CD8-positive, alpha-beta memory T cell (primary cell): Measurements from ENCODE around the gene DMPK. TPM values are rescaled to one million over a fixed set of nuclear protein-coding genes. Genes with fewer than 3 reads are reported as not detected.

Source experiments
- CTCF ChIA-PET: fragments of 350-600 bp; sonication (Branson Sonifier 250); formaldehyde crosslinking; loops from one replicate; lab custom pipeline; 2021; ENCODE audit warnings: antibody characterized with exemption; lab: Charles Lee
- POLR2A ChIA-PET: fragments of 350-600 bp; sonication (Branson Sonifier 250); formaldehyde crosslinking; loops from one replicate; lab custom pipeline; 2021; ENCODE audit warnings: antibody characterized with exemption; lab: Charles Lee
- DNase-seq, 5 donors: peaks; one replicate each; pipeline versions ENCODE4 v3.0.0 to v3.0.0-alpha.2; 2020 to 2022; ENCODE audit warnings: mixed read lengths in 1 of 5
- H3K27ac ChIP-seq: one replicate; pipeline ENCODE4 v1.7.0; 2013; ENCODE audit warnings: low read depth, mild to moderate bottlenecking, low read length, moderate library complexity
- H3K27me3 ChIP-seq: 2 replicates; pipeline ENCODE4 v1.7.0; 2013; ENCODE audit warnings: low read length, mild to moderate bottlenecking; ENCODE audit not compliant: insufficient read depth, poor library complexity, severe bottlenecking
- H3K36me3 ChIP-seq: 2 replicates; pipeline ENCODE4 v1.7.0; 2013; ENCODE audit warnings: mild to moderate bottlenecking, low read length, moderate library complexity; ENCODE audit not compliant: insufficient read depth
- H3K4me1 ChIP-seq: 2 replicates; pipeline ENCODE4 v1.7.0; 2013; ENCODE audit warnings: mild to moderate bottlenecking, low read length, moderate library complexity; ENCODE audit not compliant: insufficient read depth
- H3K4me3 ChIP-seq: 2 replicates; pipeline ENCODE4 v1.7.0; 2013; ENCODE audit warnings: mild to moderate bottlenecking, low read length
- H3K9me3 ChIP-seq: 2 replicates; pipeline ENCODE4 v1.7.0; 2013; ENCODE audit warnings: mild to moderate bottlenecking, low read length
- H3K27ac Mint-ChIP-seq, 8 donors: one replicate each; pipeline ENCODE4 v1.8.0; 2020 to 2021; ENCODE audit warnings: mixed read lengths in 8 of 8, mild to moderate bottlenecking in 6 of 8, inconsistent platforms in 3 of 8, moderate library complexity in 3 of 8
- H3K27me3 Mint-ChIP-seq, 2 donors: one replicate each; pipeline ENCODE4 v1.8.0; 2020 to 2021; ENCODE audit warnings: mixed read lengths in 2 of 2, mild to moderate bottlenecking in 1 of 2, moderate library complexity in 1 of 2
- H3K36me3 Mint-ChIP-seq, 3 donors: one replicate each; pipeline ENCODE4 v1.8.0; 2020 to 2021; ENCODE audit warnings: mixed read lengths in 3 of 3, inconsistent platforms in 1 of 3, mild to moderate bottlenecking in 1 of 3
- H3K4me1 Mint-ChIP-seq, 3 donors: one replicate each; pipeline ENCODE4 v1.8.0; 2020 to 2021; ENCODE audit warnings: mixed read lengths in 3 of 3, inconsistent platforms in 1 of 3, mild to moderate bottlenecking in 1 of 3
- H3K4me3 Mint-ChIP-seq, 7 donors: one replicate each; pipeline ENCODE4 v1.8.0; 2020 to 2021; ENCODE audit warnings: mixed read lengths in 7 of 7, mild to moderate bottlenecking in 6 of 7, moderate library complexity in 4 of 7, inconsistent platforms in 2 of 7
- H3K9me3 Mint-ChIP-seq, 5 donors: one replicate each; pipeline ENCODE4 v1.8.0; 2020 to 2022; ENCODE audit warnings: mixed read lengths in 5 of 5, mild to moderate bottlenecking in 3 of 5, moderate library complexity in 2 of 5, inconsistent platforms in 1 of 5
- polyA plus RNA-seq: library from polyadenylated mRNA; unstranded; fragments of 300-500 nt; fragmentation: Illumina TruSeq; gene quantifications from one replicate; pipeline ENCODE4 v1.2.3, GENCODE V29; 2021
- total RNA-seq, 2 experiments: library from RNA; stranded (reverse); gene quantifications; one replicate each; pipeline ENCODE4 v1.2.3, GENCODE V29; 2021

DMPK gene
- total and polyA plus RNA-seq, 3 experiments from 2014 or later = 1.6 to 28.2 (median 27.1) TPM

- Histone ChIP-seq H3K27me3 (peaks cover 8% of the 10 kb centered on the region), H3K36me3 (peaks cover 7% of the 10 kb centered on the region), H3K4me3 (peak overlapping the region; percentile 68), H3K4me1 (peaks cover 30% of the 10 kb centered on the region), H3K9me3 (no peaks in the 10 kb centered on the region), H3K27ac (no peak overlapping the region)
- POLR2A ChIA-PET = interaction anchor here (1.0 kb wide), 1 partner anchor 21 kb away, joined by 4 read pairs; the partner anchor contains the start of gene SIX5
- H3K36me3 Mint-ChIP-seq = peaks cover 15 to 47% (median 15%) of the 10 kb centered on the region in 3 donors
- peaks cover 41 to 52% (median 45%) of the 10 kb centered on the region in 3 donors for H3K4me1 Mint-ChIP-seq
- CTCF ChIA-PET = interaction anchor here (1.2 to 15.3 kb wide), 2 partner anchors 22 to 26 kb away, joined by 3 to 182 read pairs; partner anchors contain the start of gene SIX5
- peak in 3 of 5 donors; percentile 20 to 64 (median 51) for DNase-seq
- peaks cover 0 to 22% of the 10 kb centered on the region in 2 donors for H3K27me3 Mint-ChIP-seq
- peak overlapping the region in 6 of 8 donors; percentile 64 to 95 (median 88) for H3K27ac Mint-ChIP-seq
- peak overlapping the region; percentile 82 to 96 (median 89) for H3K4me3 Mint-ChIP-seq
- no peaks in the 10 kb centered on the region for H3K9me3 Mint-ChIP-seq
Measured at GRCh38 chr19:45790942-45791341, 8.7 kb upstream of the DMPK start.

- Histone ChIP-seq H3K4me3 (no peak overlapping the region), H3K27me3 (no peaks in the 10 kb centered on the region), H3K9me3 (no peaks in the 10 kb centered on the region), H3K36me3 (peaks cover 7% of the 10 kb centered on the region), H3K27ac (no peak overlapping the region), H3K4me1 (peaks cover 30% of the 10 kb centered on the region)
- H3K4me3 Mint-ChIP-seq = peak overlapping the region in 2 of 7 donors; percentile 50 to 72
- no peak for DNase-seq
- peaks cover 0 to 19% of the 10 kb centered on the region in 2 donors for H3K27me3 Mint-ChIP-seq
- peaks cover 38 to 47% (median 41%) of the 10 kb centered on the region in 3 donors for H3K4me1 Mint-ChIP-seq
- peaks cover 15 to 57% (median 15%) of the 10 kb centered on the region in 3 donors for H3K36me3 Mint-ChIP-seq
- H3K9me3 Mint-ChIP-seq = no peaks in the 10 kb centered on the region
- POLR2A ChIA-PET = no interaction called here
- CTCF ChIA-PET = interaction anchor here (1.4 to 15.3 kb wide), 4 partner anchors 10 to 29 kb away, joined by 3 to 182 read pairs (median 6); partner anchors contain the start of gene SIX5
- H3K27ac Mint-ChIP-seq = no peak overlapping the region
Measured at GRCh38 chr19:45789035-45789786, 6.9 kb upstream of the DMPK start.

- Histone ChIP-seq H3K36me3 (peaks cover 7% of the 10 kb centered on the region), H3K9me3 (no peaks in the 10 kb centered on the region), H3K27ac (no peak overlapping the region), H3K4me3 (no peak overlapping the region), H3K4me1 (peaks cover 12% of the 10 kb centered on the region), H3K27me3 (no peaks in the 10 kb centered on the region)
- ChIA-PET CTCF (interaction anchor here (1.0 kb wide), 1 partner anchor 17 kb away, joined by 3 read pairs; no protein-coding TSS in a partner anchor), POLR2A (no interaction called here)
- DNase-seq = no peak
- Mint-ChIP-seq H3K27me3 (peaks cover 0 to 5% of the 10 kb centered on the region in 2 donors), H3K27ac (no peak overlapping the region), H3K36me3 (peaks cover 15 to 52% (median 15%) of the 10 kb centered on the region in 3 donors), H3K4me1 (peaks cover 18 to 26% (median 20%) of the 10 kb centered on the region in 3 donors), H3K9me3 (no peaks in the 10 kb centered on the region), H3K4me3 (no peak overlapping the region)
Measured at GRCh38 chr19:45786533-45786894, 4.2 kb upstream of the DMPK start.

GRCh38 chr19:45785781-45786532, 3.7 kb upstream of the DMPK start:
- ChIA-PET POLR2A (no interaction called here), CTCF (interaction anchor here (1.0 kb wide), 1 partner anchor 16 kb away, joined by 3 read pairs; no protein-coding TSS in a partner anchor)
- no peaks in the 10 kb centered on the region for H3K9me3 ChIP-seq
- Mint-ChIP-seq H3K27me3 (peaks cover 2 to 5% of the 10 kb centered on the region in 2 donors), H3K36me3 (peaks cover 15 to 51% (median 15%) of the 10 kb centered on the region in 3 donors), H3K4me1 (peaks cover 14 to 20% (median 16%) of the 10 kb centered on the region in 3 donors), H3K4me3 (no peak overlapping the region), H3K27ac (no peak overlapping the region), H3K9me3 (no peaks in the 10 kb centered on the region)
- peaks cover 7% of the 10 kb centered on the region for H3K36me3 ChIP-seq
- no peak for DNase-seq
- no peak overlapping the region for H3K27ac ChIP-seq
- peaks cover 7% of the 10 kb centered on the region for H3K4me1 ChIP-seq
- H3K4me3 ChIP-seq = no peak overlapping the region
- no peaks in the 10 kb centered on the region for H3K27me3 ChIP-seq

GRCh38 chr19:45785097-45785496, 2.8 kb upstream of the DMPK start:
- ChIA-PET CTCF (no interaction called here), POLR2A (no interaction called here)
- H3K4me1 ChIP-seq = peaks cover 3% of the 10 kb centered on the region
- no peaks in the 10 kb centered on the region for H3K9me3 ChIP-seq
- peaks cover 10 to 15% (median 14%) of the 10 kb centered on the region in 3 donors for H3K4me1 Mint-ChIP-seq
- peaks cover 15 to 47% (median 15%) of the 10 kb centered on the region in 3 donors for H3K36me3 Mint-ChIP-seq
- H3K9me3 Mint-ChIP-seq = no peaks in the 10 kb centered on the region
- DNase-seq = no peak
- H3K27me3 ChIP-seq = no peaks in the 10 kb centered on the region
- no peak overlapping the region for H3K4me3 ChIP-seq
- H3K27ac ChIP-seq = no peak overlapping the region
- peaks cover 7% of the 10 kb centered on the region for H3K36me3 ChIP-seq
- H3K4me3 Mint-ChIP-seq = no peak overlapping the region
- no peak overlapping the region for H3K27ac Mint-ChIP-seq
- peaks cover 7 to 8% of the 10 kb centered on the region in 2 donors for H3K27me3 Mint-ChIP-seq

GRCh38 chr19:45784096-45784495, 1.8 kb upstream of the DMPK start:
- ChIA-PET CTCF (no interaction called here), POLR2A (interaction anchor here (0.6 kb wide), 1 partner anchor 119 kb away, joined by 3 read pairs; no protein-coding TSS in a partner anchor)
- Histone ChIP-seq H3K4me3 (no peak overlapping the region), H3K36me3 (peaks cover 3% of the 10 kb centered on the region), H3K4me1 (peaks cover 12% of the 10 kb centered on the region), H3K27ac (no peak overlapping the region), H3K27me3 (peaks cover 5% of the 10 kb centered on the region), H3K9me3 (no peaks in the 10 kb centered on the region)
- DNase-seq = no peak
- H3K4me3 Mint-ChIP-seq = no peak overlapping the region
- no peak overlapping the region for H3K27ac Mint-ChIP-seq
- peaks cover 16 to 25% (median 20%) of the 10 kb centered on the region in 3 donors for H3K4me1 Mint-ChIP-seq
- H3K27me3 Mint-ChIP-seq = peaks cover 10 to 18% of the 10 kb centered on the region in 2 donors
- no peaks in the 10 kb centered on the region for H3K9me3 Mint-ChIP-seq
- peaks cover 13 to 43% (median 15%) of the 10 kb centered on the region in 3 donors for H3K36me3 Mint-ChIP-seq

- Histone ChIP-seq H3K36me3 (no peaks in the 10 kb centered on the region), H3K4me1 (peaks cover 20% of the 10 kb centered on the region), H3K27ac (no peak overlapping the region), H3K27me3 (peaks cover 5% of the 10 kb centered on the region), H3K4me3 (no peak overlapping the region), H3K9me3 (no peaks in the 10 kb centered on the region)
- Mint-ChIP-seq H3K4me1 (peaks cover 19 to 24% (median 20%) of the 10 kb centered on the region in 3 donors), H3K4me3 (no peak overlapping the region), H3K36me3 (peaks cover 6 to 36% (median 8%) of the 10 kb centered on the region in 3 donors), H3K9me3 (no peaks in the 10 kb centered on the region), H3K27me3 (peaks cover 8 to 21% of the 10 kb centered on the region in 2 donors), H3K27ac (peak overlapping the region in 1 of 8 donors; percentile 14)
- no peak for DNase-seq
- CTCF ChIA-PET = interaction anchor here (0.8 to 1.0 kb wide), 2 partner anchors 13 to 14 kb away, joined by 3 to 4 read pairs; partner anchors contain the start of gene SIX5
- POLR2A ChIA-PET = interaction anchor here (0.6 to 1.1 kb wide), 4 partner anchors 12 to 604 kb away, joined by 3 to 4 read pairs (median 4); partner anchors contain the start of gene SIX5
Measured at GRCh38 chr19:45782820-45783785, 813 bp upstream of the DMPK start.
